ENCODE data around the gene CPSF2.

GRCh38 chr14:92160619-92161018 is 38.9 kb downstream of the CPSF2 start:
- no peak for TF ChIP-seq CTCF (IDR thresholded peaks at IDR 0.05)
- no peak for TF ChIP-seq POLR2A (IDR thresholded peaks at IDR 0.05)
- no peak for TF ChIP-seq EP300 (IDR thresholded peaks at IDR 0.05)
